IPS-15b (cell line): ENCODE data around the gene SAA4.

Experiments used
- H3K27me3 ChIP-seq: one replicate; pipeline ENCODE4 v1.6.1; 2013; ENCODE audit warnings: low read length; ENCODE audit not compliant: control insufficient read depth, insufficient read depth
- H3K36me3 ChIP-seq: one replicate; pipeline ENCODE4 v1.6.1; 2013; ENCODE audit warnings: low read length; ENCODE audit not compliant: control insufficient read depth, insufficient read depth
- H3K4me1 ChIP-seq: one replicate; pipeline ENCODE4 v1.6.1; 2013; ENCODE audit warnings: mild to moderate bottlenecking, low read length; ENCODE audit not compliant: control insufficient read depth, insufficient read depth
- H3K4me3 ChIP-seq: one replicate; pipeline ENCODE4 v1.5.1; 2013; ENCODE audit warnings: low read depth, low read length
- H3K9ac ChIP-seq: one replicate; pipeline ENCODE4 v1.6.1; 2013; ENCODE audit warnings: low read depth, mild to moderate bottlenecking, low read length
- H3K9me3 ChIP-seq: one replicate; pipeline ENCODE4 v1.6.1; 2013; ENCODE audit warnings: mild to moderate bottlenecking, low read length; ENCODE audit not compliant: control insufficient read depth, insufficient read depth

The SAA4 gene

DNA sequence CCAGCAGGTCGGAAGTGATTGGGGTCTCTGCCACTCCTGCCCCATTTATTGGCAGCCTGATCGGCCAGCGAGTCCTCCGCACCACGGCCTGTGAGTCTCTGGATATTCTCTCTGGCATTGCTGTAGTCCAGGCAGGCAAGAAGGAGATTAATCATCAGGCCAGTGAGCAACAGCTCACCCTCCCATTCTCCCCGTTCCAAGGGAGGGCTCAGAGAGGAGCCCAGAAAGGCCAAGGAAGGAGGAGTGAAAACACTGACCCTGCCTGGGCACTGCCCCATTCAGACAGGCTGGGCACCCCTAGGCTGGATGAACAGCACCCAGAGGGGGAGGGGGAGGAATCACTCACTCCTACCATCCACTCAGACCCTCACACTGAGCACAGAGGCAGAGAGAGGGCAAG is 8.8 kb upstream of the SAA4 start:
- no peak overlapping the region for H3K9ac ChIP-seq
- no peaks in the 10 kb centered on the region for H3K4me1 ChIP-seq
- H3K4me3 ChIP-seq, result no peak overlapping the region
- H3K9me3 ChIP-seq, result no peaks in the 10 kb centered on the region
- H3K27me3 ChIP-seq, result no peaks in the 10 kb centered on the region
- no peaks in the 10 kb centered on the region for H3K36me3 ChIP-seq

DNA sequence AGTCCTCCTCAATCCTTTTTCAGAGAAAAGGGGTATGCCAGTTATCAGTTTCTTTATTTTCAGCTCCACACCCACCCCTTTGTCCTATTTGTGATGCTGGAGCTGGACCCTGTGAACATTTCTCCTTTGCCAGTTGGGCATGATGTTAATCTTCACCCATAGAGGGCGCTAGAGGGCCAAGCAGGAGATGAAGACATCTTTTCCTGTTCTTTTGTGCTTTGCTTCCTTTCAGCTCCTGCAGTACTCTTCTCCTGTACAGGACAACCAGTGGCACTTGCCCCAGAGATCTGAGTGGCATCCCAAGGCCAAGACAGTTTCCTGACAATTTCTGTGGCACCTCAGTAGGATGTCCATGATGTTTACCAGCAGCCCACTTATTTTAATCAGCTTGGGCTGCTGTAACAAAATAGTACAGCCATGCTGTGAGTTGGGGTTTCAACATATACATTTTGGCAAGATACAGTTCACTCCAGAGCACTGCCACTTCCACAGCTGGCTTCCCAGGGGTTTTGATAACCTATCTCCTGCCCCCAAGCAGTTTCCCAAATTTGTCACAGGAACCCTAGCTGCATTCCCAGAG is 7.3 kb upstream of the SAA4 start:
- no peaks in the 10 kb centered on the region for H3K36me3 ChIP-seq
- H3K9me3 ChIP-seq, result no peaks in the 10 kb centered on the region
- no peaks in the 10 kb centered on the region for H3K4me1 ChIP-seq
- no peak overlapping the region for H3K4me3 ChIP-seq
- H3K27me3 ChIP-seq, result peaks cover 2% of the 10 kb centered on the region
- no peak overlapping the region for H3K9ac ChIP-seq

DNA sequence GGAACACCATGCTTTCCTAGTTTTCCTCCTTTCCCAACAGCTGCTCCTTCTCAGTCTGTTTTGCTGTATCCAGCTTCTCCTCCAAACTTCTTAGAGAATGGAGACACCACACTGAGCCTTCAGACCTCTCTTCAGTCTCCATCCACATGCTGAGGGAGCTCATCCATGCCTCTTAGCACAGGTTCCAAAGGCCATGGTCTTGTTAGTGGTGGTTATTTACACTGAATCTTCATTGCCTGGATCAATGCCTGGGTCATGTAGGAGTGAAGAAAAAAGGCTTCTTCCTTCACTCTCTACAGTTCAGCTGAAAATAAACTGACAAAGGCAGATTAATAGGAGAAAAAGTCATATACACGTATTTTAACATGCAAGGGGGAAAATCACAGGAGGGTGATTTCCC is 3.1 kb upstream of the SAA4 start:
- Histone ChIP-seq H3K36me3 (no peaks in the 10 kb centered on the region), H3K9ac (no peak overlapping the region), H3K27me3 (peaks cover 2% of the 10 kb centered on the region), H3K4me3 (no peak overlapping the region), H3K9me3 (no peaks in the 10 kb centered on the region), H3K4me1 (no peaks in the 10 kb centered on the region)

DNA sequence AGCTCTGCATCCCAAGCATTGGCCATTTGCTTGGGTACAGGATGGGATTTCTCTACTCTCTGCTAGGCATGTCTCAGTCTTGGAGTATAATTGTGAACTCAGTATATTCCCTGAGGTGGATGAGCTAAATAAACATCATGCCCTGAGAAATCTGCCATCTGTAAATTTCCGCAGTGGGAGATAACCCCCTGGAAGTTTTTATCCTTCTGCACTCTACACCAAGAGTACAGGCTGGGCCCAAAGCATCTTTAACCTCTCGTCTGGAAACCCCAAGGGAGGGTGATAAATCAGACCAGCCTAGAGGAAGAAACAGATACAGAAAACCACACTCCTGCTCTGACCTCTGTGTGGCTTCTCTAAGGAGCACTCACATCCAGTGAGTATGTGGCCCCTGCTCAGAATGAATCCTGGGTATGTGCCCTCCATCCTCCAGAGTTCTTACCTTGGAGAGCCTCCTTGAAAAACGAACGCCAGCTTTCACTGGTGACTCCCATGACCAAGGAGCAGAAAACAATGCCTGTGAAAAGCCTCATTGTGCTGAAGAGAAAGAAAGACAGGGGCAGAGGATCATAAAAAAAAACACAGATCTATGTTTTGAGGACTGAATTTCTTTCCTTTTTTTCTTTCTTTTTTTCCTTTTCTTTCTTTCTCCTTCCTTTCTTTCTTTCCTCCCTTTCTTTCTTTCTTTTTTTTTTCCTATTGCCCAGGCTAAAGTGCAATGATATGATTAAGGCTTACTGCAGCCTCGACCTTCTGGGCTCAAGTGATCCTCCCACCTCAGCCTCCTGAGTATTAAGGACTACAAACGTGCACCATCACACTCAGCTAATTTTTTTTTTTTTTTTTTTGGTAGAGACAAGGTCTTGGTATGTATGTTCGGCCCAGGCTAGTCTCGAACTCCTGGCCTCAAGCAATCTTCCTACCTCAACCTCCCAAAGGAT is 938 bp downstream of the SAA4 start:
- Histone ChIP-seq H3K36me3 (no peaks in the 10 kb centered on the region), H3K9me3 (no peaks in the 10 kb centered on the region), H3K4me3 (no peak overlapping the region), H3K9ac (no peak overlapping the region), H3K27me3 (peaks cover 2% of the 10 kb centered on the region), H3K4me1 (no peaks in the 10 kb centered on the region)

DNA sequence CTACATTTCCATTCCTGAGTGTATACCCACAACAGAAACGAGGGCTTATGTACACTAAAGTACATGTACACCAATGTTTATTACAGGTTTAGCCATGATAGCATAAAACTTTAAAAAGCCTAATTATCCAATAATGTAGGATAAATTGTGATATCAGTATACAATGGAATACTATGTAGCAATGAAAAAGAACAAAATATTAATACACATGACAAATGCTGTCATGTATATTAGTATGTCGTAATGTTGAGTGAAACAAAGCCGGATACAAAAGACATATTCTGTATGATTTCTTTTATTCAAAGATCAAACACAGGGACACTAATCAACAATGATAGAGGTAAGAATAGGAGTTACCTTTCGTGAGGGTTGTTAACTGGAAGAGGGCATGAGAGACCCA is 2.7 kb downstream of the SAA4 start:
- Histone ChIP-seq H3K9ac (no peak overlapping the region), H3K4me3 (no peak overlapping the region), H3K36me3 (no peaks in the 10 kb centered on the region), H3K9me3 (no peaks in the 10 kb centered on the region), H3K27me3 (no peaks in the 10 kb centered on the region), H3K4me1 (no peaks in the 10 kb centered on the region)

DNA sequence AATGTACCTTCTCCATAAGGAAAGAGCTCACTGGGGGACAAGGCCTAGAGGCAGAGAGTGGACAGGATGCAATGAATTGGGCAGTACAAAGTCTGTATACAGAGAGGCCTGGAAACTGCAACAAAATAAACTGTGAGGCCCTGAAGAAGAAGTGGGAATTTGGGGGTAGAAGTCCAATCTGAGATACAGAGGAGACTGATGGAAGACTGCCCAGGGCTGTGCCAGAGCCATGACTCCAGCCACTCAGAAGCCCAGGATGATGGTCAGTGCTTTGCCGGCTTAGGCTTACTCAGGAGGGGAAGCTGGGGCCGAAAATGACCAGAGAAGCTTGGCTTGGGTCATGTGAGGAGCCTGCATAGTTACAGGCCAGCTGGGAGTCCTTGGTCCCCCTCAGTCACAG is 5.7 kb downstream of the SAA4 start:
- Histone ChIP-seq H3K4me3 (no peak overlapping the region), H3K36me3 (no peaks in the 10 kb centered on the region), H3K9me3 (no peaks in the 10 kb centered on the region), H3K9ac (no peak overlapping the region), H3K4me1 (no peaks in the 10 kb centered on the region), H3K27me3 (no peaks in the 10 kb centered on the region)

DNA sequence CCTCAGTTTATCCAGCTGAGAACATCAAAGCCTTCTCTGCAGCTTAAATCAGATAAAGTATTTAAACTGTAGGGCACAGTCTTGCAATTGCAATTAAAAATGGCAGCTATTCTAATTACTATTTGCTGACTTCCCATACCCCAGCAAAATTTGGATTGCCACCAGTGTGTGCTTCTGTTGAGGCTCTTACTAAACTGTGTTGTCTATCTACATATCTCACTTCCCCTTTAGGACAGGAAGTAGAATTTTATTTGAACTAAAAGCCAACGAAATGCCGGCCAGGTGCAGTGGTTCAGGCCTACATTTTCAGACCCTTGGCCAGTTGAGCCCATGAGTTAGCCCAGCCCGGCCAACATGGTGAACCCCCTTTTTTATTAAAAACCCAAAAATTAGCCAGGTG is 7.1 kb downstream of the SAA4 start:
- no peaks in the 10 kb centered on the region for H3K27me3 ChIP-seq
- no peak overlapping the region for H3K4me3 ChIP-seq
- H3K4me1 ChIP-seq, result no peaks in the 10 kb centered on the region
- H3K9me3 ChIP-seq, result no peaks in the 10 kb centered on the region
- no peaks in the 10 kb centered on the region for H3K36me3 ChIP-seq
- H3K9ac ChIP-seq, result no peak overlapping the region

DNA sequence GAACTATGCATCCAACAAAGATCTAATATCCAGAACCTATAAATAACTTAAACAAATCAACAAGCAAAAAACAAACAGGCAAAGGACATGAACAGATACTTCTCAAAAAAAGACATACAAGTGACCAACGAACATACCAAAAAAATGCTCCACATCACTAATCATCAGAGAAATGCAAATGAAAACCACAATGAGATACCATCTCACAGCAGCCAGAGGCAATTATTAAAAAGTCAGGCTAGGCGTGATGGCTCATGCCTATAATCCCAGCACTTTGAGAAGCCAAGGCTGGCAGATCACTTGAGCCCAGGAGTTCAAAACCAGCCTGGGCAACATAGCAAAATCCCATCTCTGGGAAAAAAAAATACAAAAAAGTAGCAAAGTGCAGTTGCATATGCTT is 10.7 kb downstream of the SAA4 start:
- Histone ChIP-seq H3K9ac (no peak overlapping the region), H3K4me1 (no peaks in the 10 kb centered on the region), H3K9me3 (no peaks in the 10 kb centered on the region), H3K4me3 (no peak overlapping the region), H3K36me3 (no peaks in the 10 kb centered on the region), H3K27me3 (no peaks in the 10 kb centered on the region)

DNA sequence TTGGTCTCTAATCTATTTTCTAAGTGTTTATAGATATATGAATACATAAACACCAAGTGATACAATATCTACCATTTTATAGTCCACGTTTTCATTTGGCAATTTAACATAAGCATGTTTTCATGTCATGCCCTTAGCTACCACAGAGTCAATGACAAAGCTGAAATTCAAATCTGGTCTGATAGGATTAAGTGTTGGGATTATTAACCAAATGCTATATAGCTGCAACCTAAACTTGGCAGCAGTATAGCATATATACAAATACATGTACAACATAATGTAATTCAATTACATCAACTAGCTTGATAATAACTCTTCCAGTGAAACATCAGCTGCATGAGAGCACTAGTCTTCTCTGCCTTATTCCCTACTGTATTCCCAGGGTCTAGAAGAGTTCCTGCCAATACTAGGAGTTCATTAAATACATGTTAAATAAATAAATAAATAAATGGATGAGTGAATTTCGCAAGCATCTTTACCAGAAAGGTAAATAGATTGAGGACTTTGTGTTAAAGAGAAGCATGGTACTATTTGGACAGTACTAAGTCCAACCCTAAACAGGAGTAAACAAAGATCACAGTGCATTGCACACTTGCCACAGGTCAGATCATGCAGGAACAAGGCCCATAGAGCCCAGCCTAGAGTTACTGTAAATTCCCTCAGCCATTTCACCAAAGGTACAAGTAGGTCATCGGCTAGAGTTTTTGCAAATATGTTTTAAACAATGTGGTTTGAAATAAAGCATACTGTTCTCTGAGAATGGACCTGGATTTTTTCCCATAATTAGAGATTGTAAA is 12.8 kb downstream of the SAA4 start:
- Histone ChIP-seq H3K9ac (no peak overlapping the region), H3K9me3 (no peaks in the 10 kb centered on the region), H3K27me3 (no peaks in the 10 kb centered on the region), H3K36me3 (no peaks in the 10 kb centered on the region), H3K4me3 (no peak overlapping the region), H3K4me1 (no peaks in the 10 kb centered on the region)

DNA sequence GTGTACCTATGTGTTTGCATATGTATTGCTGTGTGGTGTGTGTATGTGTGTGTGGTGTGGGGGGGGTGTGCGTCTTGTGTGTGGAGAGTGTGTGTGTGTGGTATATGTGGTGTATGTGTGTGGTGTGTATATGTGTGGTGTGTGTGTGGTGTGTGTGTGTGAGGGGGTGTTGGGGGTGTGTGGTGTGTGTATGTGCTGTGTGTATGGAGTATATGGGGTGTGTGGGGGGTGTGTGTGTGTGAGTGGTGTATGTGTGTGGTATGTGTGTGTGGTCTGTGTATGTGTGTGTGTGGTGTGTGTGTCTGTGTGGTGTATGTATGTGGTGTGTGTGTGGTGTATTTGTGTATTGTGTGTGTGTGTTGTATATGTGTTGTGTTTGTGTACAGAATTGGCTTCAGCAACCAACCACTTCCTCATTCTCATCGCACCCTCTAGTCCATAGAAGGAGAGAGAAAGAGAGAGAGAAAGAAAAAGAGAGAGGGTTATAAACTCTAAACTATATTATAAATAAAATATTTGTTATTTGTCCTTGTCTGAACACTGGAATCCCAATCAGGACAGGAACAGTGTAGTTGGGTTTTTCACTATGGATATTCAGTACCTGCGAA is 13.7 kb downstream of the SAA4 start:
- H3K9me3 ChIP-seq, result no peaks in the 10 kb centered on the region
- no peak overlapping the region for H3K4me3 ChIP-seq
- no peak overlapping the region for H3K9ac ChIP-seq
- H3K27me3 ChIP-seq, result no peaks in the 10 kb centered on the region
- no peaks in the 10 kb centered on the region for H3K36me3 ChIP-seq
- H3K4me1 ChIP-seq, result no peaks in the 10 kb centered on the region

DNA sequence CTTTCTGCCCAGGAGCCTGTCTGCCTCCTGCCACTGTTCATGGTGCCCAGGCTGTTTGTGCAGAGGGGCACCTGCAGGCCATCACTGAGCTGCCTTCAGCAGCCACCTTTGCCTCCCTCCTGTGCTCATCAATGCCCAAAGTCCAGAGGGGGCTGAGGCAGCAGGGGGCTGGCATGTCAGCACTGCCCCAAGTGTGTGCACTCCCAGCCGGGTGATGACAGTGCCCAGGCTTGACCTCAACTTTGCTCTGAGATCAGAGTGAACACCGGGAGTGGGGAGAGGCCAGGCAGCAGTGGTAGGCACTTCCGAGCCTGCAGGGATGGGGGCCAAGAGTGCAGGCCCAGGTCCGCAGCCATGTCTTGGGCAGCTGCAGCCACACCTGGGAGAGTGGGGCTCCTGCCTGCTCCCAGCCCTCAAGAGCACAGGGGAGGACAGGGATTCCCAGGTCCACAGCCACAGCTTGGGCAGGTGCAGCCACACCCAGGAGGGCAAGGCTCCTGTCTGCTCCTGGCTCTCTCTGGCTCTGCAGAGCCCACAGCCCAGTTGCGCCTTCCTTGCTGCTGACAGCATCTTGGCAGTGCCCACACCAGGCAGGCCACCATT is 15.2 kb downstream of the SAA4 start:
- H3K4me1 ChIP-seq, result no peaks in the 10 kb centered on the region
- no peak overlapping the region for H3K4me3 ChIP-seq

More for the DNA sequence above, 15.2 kb downstream of the SAA4 start:
- H3K9me3 ChIP-seq, result no peaks in the 10 kb centered on the region
- H3K9ac ChIP-seq, result no peak overlapping the region
- H3K27me3 ChIP-seq, result no peaks in the 10 kb centered on the region
- H3K36me3 ChIP-seq, result no peaks in the 10 kb centered on the region
